ENCODE results near the gene FITM2. TPM values are rescaled to one million over a fixed set of nuclear protein-coding genes. Genes with fewer than 3 reads are reported as not detected.

The FITM2 gene
- polyA plus RNA-seq, 2 donors = 1.2 to 2.3 TPM

DNA sequence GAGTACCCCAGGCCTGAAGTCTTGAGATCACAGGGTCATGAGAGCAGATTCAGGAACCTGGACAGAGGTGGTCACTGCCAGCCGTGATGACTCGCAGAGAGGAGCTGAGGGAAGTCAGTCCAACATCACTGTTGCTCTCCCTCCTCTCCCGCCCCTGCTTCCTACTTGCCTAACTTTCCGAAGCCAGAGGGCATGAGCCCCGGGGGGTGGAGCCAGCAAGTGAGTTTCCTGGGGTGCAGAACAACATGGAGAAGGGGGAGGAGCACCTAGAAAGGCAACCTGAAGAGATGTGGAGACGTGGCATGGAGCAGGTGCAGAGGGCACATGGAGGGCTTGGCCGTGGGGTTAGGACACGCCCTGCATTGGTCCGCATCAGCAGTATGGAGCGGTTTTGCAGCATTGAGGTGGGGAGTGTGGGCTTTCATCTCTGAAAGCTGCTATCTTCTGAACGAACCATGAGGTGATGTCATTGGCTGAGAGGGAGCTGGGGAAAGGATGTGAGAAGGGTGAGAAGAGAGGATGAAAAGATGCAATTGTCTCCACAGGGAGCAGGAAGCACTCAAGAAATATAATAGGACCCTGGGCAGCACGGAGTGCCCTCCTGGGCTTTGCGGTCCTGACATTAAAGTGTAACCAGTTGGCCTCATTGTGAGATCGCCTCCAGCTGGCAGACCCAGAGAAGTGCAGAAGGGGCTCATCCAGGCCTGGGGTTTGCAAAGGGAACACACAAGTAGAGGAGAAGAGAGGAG, 38.9 kb downstream of the FITM2 start:
- H3K9me3 ChIP-seq (ENCODE audit: control insufficient read depth in 2 of 2, insufficient read depth in 1 of 2, low read depth in 1 of 2, low read length in 1 of 2) = peaks cover 0 to 5% of the 10 kb centered on the region in 2 donors
- 68 to 70% methylated on average over 14 of the region's 14 CpGs for WGBS, 2 donors
- no peaks in the 10 kb centered on the region for H3K27me3 ChIP-seq (ENCODE audit: control insufficient read depth in 1 of 2, insufficient read depth in 2 of 2, low read length in 2 of 2)
- H3K36me3 ChIP-seq (ENCODE audit: control insufficient read depth in 2 of 2, insufficient read depth in 2 of 2, low read length in 1 of 2) = no peaks in the 10 kb centered on the region
- H3K27ac ChIP-seq (ENCODE audit: low read depth in 2 of 2, low read length in 1 of 2) = no peak overlapping the region
- no peak overlapping the region for H3K4me3 ChIP-seq (ENCODE audit: low read depth in 1 of 2, low read length in 2 of 2)
- H3K4me1 ChIP-seq (ENCODE audit: control insufficient read depth in 2 of 2, insufficient read depth in 2 of 2, low read length in 1 of 2) = no peaks in the 10 kb centered on the region

- no peaks in the 10 kb centered on the region for H3K4me1 ChIP-seq (ENCODE audit: control insufficient read depth in 2 of 2, insufficient read depth in 2 of 2, low read length in 1 of 2)
- H3K27ac ChIP-seq (ENCODE audit: low read depth in 2 of 2, low read length in 1 of 2) = no peak overlapping the region
- no peaks in the 10 kb centered on the region for H3K36me3 ChIP-seq (ENCODE audit: control insufficient read depth in 2 of 2, insufficient read depth in 2 of 2, low read length in 1 of 2)
- H3K4me3 ChIP-seq (ENCODE audit: low read depth in 1 of 2, low read length in 2 of 2) = no peak overlapping the region
- H3K9me3 ChIP-seq (ENCODE audit: control insufficient read depth in 2 of 2, insufficient read depth in 1 of 2, low read depth in 1 of 2, low read length in 1 of 2) = peaks cover 0 to 5% of the 10 kb centered on the region in 2 donors
- H3K27me3 ChIP-seq (ENCODE audit: control insufficient read depth in 1 of 2, insufficient read depth in 2 of 2, low read length in 2 of 2) = no peaks in the 10 kb centered on the region
- WGBS, 2 donors = 91 to 97% methylated on average over 5 of the region's 5 CpGs
Observed at GRCh38 chr20:44268802-44269201, 42.2 kb downstream of the FITM2 start.

DNA sequence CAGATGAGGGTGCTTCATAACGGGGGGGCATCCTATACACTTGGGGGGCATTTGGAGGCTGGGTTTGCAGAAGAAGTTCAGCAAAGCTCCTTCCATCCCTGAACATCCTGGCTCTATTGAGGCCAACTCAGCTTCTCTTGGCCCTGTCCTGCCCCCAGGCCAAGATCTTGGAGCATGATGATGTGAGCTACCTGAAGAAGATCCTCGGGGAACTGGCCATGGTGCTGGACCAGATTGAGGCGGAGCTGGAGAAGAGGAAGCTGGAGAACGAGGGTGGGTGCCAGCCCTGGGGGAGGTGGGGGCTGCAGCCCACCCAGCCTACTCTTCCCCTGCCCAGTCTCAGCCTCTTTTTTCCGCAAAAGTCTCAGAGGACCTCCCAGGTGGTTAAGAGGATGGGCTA, 46.7 kb downstream of the FITM2 start:
- Histone ChIP-seq H3K4me3 (ENCODE audit: low read depth in 1 of 2, low read length in 2 of 2) (no peak overlapping the region), H3K9me3 (ENCODE audit: control insufficient read depth in 2 of 2, insufficient read depth in 1 of 2, low read depth in 1 of 2, low read length in 1 of 2) (no peaks in the 10 kb centered on the region), H3K27ac (ENCODE audit: low read depth in 2 of 2, low read length in 1 of 2) (no peak overlapping the region), H3K36me3 (ENCODE audit: control insufficient read depth in 2 of 2, insufficient read depth in 2 of 2, low read length in 1 of 2) (no peaks in the 10 kb centered on the region), H3K4me1 (ENCODE audit: control insufficient read depth in 2 of 2, insufficient read depth in 2 of 2, low read length in 1 of 2) (no peaks in the 10 kb centered on the region), H3K27me3 (ENCODE audit: control insufficient read depth in 1 of 2, insufficient read depth in 2 of 2, low read length in 2 of 2) (no peaks in the 10 kb centered on the region)
- 58 to 60% methylated on average over 5 of the region's 5 CpGs for WGBS, 2 donors

- H3K4me1 ChIP-seq (ENCODE audit: control insufficient read depth in 2 of 2, insufficient read depth in 2 of 2, low read length in 1 of 2) = no peaks in the 10 kb centered on the region
- H3K27ac ChIP-seq (ENCODE audit: low read depth in 2 of 2, low read length in 1 of 2) = no peak overlapping the region
- H3K9me3 ChIP-seq (ENCODE audit: control insufficient read depth in 2 of 2, insufficient read depth in 1 of 2, low read depth in 1 of 2, low read length in 1 of 2) = no peaks in the 10 kb centered on the region
- no peaks in the 10 kb centered on the region for H3K36me3 ChIP-seq (ENCODE audit: control insufficient read depth in 2 of 2, insufficient read depth in 2 of 2, low read length in 1 of 2)
- H3K27me3 ChIP-seq (ENCODE audit: control insufficient read depth in 1 of 2, insufficient read depth in 2 of 2, low read length in 2 of 2) = no peaks in the 10 kb centered on the region
- no peak overlapping the region for H3K4me3 ChIP-seq (ENCODE audit: low read depth in 1 of 2, low read length in 2 of 2)
- 87 to 91% methylated on average over 28 of the region's 28 CpGs for WGBS, 2 donors
Observed at GRCh38 chr20:44258226-44258890, 52.6 kb downstream of the FITM2 start.

GRCh38 chr20:44256961-44257360, 54.0 kb downstream of the FITM2 start:
- Histone ChIP-seq H3K36me3 (ENCODE audit: control insufficient read depth in 2 of 2, insufficient read depth in 2 of 2, low read length in 1 of 2) (no peaks in the 10 kb centered on the region), H3K27me3 (ENCODE audit: control insufficient read depth in 1 of 2, insufficient read depth in 2 of 2, low read length in 2 of 2) (no peaks in the 10 kb centered on the region), H3K9me3 (ENCODE audit: control insufficient read depth in 2 of 2, insufficient read depth in 1 of 2, low read depth in 1 of 2, low read length in 1 of 2) (no peaks in the 10 kb centered on the region), H3K4me1 (ENCODE audit: control insufficient read depth in 2 of 2, insufficient read depth in 2 of 2, low read length in 1 of 2) (no peaks in the 10 kb centered on the region), H3K27ac (ENCODE audit: low read depth in 2 of 2, low read length in 1 of 2) (no peak overlapping the region), H3K4me3 (ENCODE audit: low read depth in 1 of 2, low read length in 2 of 2) (no peak overlapping the region)
- WGBS, 2 donors = 87 to 90% methylated on average over 21 of the region's 21 CpGs

DNA sequence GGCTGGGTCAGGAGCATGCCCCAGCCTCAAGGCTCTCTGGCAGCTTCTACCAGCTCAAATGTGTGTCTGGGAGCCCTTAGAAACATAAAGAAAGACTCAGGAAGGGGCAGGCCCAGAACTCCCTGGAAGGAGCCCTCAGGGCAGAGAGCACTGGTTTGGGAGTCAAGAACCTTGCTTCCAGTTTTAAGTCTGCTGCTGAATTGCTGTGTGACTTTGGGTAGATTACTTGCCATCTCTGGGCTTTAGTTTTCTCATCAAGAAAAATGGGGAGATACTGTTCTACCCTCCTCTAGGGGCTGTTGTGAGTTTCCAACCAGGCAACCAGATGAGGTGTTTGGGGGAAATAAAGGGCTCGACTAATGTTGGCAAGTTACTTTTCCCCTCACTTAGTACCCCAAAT, 55.1 kb downstream of the FITM2 start:
- WGBS, 2 donors = 88 to 98% methylated on average over 1 of the region's 1 CpG
- H3K4me1 ChIP-seq (ENCODE audit: control insufficient read depth in 2 of 2, insufficient read depth in 2 of 2, low read length in 1 of 2) = no peaks in the 10 kb centered on the region
- H3K36me3 ChIP-seq (ENCODE audit: control insufficient read depth in 2 of 2, insufficient read depth in 2 of 2, low read length in 1 of 2) = no peaks in the 10 kb centered on the region
- H3K4me3 ChIP-seq (ENCODE audit: low read depth in 1 of 2, low read length in 2 of 2) = no peak overlapping the region
- H3K27ac ChIP-seq (ENCODE audit: low read depth in 2 of 2, low read length in 1 of 2) = no peak overlapping the region
- no peaks in the 10 kb centered on the region for H3K27me3 ChIP-seq (ENCODE audit: control insufficient read depth in 1 of 2, insufficient read depth in 2 of 2, low read length in 2 of 2)
- H3K9me3 ChIP-seq (ENCODE audit: control insufficient read depth in 2 of 2, insufficient read depth in 1 of 2, low read depth in 1 of 2, low read length in 1 of 2) = no peaks in the 10 kb centered on the region

GRCh38 chr20:44254073-44254472, 56.9 kb downstream of the FITM2 start:
- no peak overlapping the region for H3K4me3 ChIP-seq (ENCODE audit: low read depth in 1 of 2, low read length in 2 of 2)
- no peaks in the 10 kb centered on the region for H3K27me3 ChIP-seq (ENCODE audit: control insufficient read depth in 1 of 2, insufficient read depth in 2 of 2, low read length in 2 of 2)
- H3K27ac ChIP-seq (ENCODE audit: low read depth in 2 of 2, low read length in 1 of 2) = no peak overlapping the region
- WGBS, 2 donors = 80 to 84% methylated on average over 8 of the region's 8 CpGs
- no peaks in the 10 kb centered on the region for H3K36me3 ChIP-seq (ENCODE audit: control insufficient read depth in 2 of 2, insufficient read depth in 2 of 2, low read length in 1 of 2)
- H3K9me3 ChIP-seq (ENCODE audit: control insufficient read depth in 2 of 2, insufficient read depth in 1 of 2, low read depth in 1 of 2, low read length in 1 of 2) = no peaks in the 10 kb centered on the region
- no peaks in the 10 kb centered on the region for H3K4me1 ChIP-seq (ENCODE audit: control insufficient read depth in 2 of 2, insufficient read depth in 2 of 2, low read length in 1 of 2)

GRCh38 chr20:44253528-44253927, 57.5 kb downstream of the FITM2 start:
- no peaks in the 10 kb centered on the region for H3K27me3 ChIP-seq (ENCODE audit: control insufficient read depth in 1 of 2, insufficient read depth in 2 of 2, low read length in 2 of 2)
- no peak overlapping the region for H3K27ac ChIP-seq (ENCODE audit: low read depth in 2 of 2, low read length in 1 of 2)
- H3K36me3 ChIP-seq (ENCODE audit: control insufficient read depth in 2 of 2, insufficient read depth in 2 of 2, low read length in 1 of 2) = no peaks in the 10 kb centered on the region
- H3K4me1 ChIP-seq (ENCODE audit: control insufficient read depth in 2 of 2, insufficient read depth in 2 of 2, low read length in 1 of 2) = no peaks in the 10 kb centered on the region
- WGBS, 2 donors = 75 to 80% methylated on average over 3 of the region's 3 CpGs
- H3K9me3 ChIP-seq (ENCODE audit: control insufficient read depth in 2 of 2, insufficient read depth in 1 of 2, low read depth in 1 of 2, low read length in 1 of 2) = no peaks in the 10 kb centered on the region
- H3K4me3 ChIP-seq (ENCODE audit: low read depth in 1 of 2, low read length in 2 of 2) = no peak overlapping the region
